Measurements from ENCODE around the gene BARHL2.

The BARHL2 gene

DNA sequence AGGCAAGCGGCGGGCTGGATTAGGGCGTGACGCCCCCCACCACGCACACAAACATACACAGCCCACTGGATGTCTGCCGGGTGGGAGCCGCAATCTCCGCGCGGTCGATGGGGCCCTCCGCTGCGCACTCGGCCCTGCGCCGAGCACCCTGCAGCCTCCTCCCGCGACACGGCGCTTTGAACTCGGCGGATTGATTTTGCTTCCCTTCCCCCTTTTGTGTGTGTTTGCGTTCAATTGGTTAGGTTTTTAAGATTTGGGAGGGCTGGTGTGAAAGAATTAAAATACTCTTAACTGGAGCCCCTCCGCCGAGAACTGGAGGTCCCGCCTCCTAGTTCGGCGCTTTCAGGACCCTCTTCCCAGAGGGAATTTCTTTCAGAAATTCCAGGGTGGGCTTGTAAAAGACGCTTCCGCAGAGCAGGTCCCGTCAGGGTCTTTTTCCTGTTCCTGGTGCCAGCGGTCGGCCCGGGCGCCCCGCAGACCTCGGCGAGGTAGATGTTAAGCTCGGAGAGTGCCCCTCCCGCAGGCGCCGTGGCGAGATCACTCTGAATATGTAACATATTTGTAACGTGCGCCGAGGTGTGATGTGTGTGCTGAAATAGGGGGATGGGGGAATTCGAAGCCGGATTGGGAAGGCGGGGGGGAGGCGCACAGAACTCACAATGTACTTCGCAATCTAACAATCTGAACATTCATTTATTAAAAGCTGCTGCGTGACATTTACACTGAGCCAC is 8.0 kb upstream of the BARHL2 start:
- DNase-seq = peak in 1 of 2 experiments; percentile 30

DNA sequence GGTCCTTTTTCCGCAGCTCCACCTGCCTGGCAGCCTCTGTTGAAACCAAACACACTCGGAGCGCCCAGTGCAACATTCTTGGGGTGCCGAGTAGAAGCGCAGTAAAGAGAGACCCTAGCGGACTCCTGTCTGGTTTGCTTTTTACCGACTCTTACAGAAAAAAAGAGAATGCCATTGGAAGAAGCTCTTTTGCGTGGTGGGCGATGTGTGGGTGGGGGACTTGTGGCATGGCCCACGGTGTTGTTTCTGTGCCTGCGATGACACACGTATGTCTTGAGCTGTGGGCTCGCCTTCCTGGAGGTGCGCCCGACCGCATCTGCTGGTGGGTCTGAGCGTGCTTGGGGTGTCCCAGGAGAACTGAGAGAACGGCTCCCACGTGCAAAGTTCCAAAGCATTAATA is 7.3 kb upstream of the BARHL2 start:
- peak in 1 of 2 experiments; percentile 27 for DNase-seq

DNA sequence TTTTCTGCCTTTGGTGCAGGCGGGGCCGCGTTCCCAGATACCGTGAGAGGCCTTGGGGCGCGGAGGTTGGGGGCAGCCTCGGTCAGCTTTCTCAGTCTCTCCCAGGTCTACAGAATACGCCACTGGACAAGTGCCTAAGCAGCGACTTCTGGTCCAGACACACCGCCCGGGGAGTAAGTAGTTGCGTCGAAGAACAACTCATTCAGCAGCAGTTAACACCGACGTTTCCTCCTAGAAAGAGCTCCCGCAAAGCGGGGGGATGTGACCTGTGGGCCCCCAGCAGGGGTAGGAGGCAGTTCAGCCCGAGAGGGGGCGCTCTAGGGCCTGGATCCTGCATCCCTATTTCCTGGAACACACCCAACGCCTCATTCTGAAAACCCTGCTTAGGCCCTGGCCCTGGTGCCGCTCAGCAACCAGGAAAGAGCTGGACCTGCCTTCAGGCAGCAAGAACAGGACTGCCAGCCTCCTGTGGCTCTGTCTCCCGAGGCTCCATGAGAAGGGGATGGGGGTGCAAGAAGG is 6.5 kb upstream of the BARHL2 start:
- DNase-seq = peak in 1 of 2 experiments; percentile 39

DNA sequence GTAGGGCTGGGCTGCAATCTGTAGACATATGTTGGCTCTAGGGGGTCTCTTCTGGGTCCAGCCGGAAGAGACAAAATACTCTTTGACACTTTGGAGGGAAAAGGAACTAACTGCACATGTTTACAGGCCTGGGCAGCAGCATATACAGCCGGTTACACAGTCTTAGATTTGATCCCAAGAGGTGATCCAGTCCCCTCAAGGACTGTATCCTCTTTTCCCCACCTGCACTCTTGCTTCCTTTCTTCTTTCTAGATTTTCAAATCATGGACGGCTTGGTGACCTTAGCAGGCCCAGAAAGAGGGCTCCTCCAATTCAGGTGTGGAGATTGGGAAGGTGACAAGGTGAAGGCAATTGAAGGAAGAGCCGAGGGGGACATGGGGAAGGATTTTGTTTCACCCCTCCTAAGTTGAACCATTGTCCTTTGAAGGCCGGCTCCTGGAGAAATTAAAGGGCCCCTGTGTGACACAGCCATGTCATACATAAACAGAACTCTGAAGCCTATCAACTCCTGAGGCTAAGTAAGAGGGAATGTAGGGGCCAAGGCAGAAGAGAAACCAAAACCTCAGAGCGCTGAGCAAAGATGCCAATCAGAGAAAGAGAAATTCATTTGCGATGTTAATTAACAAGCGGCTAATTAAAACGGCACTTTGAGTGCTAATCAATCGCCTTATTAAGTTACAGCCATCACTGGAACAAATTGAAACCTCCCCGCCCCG is 5.9 kb upstream of the BARHL2 start:
- no peak for DNase-seq

DNA sequence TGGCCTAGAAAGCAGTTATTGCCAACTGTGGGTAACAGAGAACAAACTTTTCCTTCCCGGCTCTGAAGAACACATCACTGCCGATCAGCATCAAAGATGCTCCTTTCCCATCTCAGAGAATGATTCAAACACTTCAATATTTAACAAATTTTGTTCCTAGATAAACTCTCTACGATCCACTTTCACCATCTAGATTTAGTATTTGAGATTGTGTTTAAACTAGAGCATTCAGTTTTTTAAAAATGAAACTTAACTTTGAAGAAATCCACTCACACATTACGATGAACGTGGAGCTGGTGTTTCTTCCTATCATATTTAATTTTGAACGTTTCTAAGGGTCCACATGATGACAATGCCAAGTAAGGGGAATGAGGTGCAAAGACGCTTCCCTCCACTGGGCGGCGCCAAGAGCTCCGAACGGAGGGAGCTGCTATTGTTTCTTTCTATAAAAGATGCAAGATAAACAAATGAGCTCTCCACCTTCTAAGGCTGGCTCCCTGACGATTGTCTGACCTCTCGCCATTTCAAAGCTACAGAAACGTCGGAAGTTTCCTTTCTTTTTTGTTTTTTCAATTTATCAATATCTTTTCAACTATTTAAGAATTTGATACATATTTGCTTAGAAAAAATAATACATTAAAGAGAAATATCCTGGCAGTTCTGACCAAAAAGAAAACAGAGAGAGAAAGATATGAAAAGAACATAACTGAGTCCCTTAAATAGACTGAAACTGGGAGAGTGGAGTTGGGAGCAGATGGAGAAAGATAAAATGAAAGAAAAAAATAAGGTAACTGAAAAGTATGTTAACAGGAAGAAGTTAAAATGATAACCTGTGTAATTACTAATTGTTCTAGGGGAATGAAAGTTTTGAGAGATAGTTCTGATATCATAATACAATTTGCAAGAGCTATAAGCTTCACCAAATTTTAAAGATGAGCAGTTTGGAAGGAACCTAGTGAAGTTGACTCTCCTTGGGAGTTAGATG is 4.4 kb upstream of the BARHL2 start:
- peak; percentile 61 to 68 for DNase-seq

DNA sequence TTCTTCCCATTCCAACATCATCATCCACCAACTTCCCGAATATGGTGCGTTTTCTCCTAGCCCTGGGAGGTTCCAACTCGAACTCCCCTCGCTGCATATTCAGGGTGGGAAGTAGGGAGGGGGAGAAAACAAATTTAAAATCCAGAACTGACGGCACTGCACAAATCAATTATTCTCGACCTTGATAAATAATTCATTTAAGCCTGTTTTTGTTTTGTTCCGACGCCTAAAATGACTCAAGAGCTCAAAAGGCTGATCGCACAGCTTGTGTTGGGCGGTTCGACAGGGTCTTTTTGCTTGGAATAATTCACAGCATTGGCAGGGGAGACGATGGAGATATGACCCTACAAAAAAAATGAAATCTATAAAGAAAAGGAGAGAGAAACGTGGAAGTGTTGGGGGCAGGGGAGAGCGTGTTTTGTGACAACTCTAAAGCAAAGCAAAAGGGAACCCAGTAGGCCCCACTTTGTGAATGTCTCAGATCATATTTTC is 3.1 kb upstream of the BARHL2 start:
- no peak for DNase-seq

DNA sequence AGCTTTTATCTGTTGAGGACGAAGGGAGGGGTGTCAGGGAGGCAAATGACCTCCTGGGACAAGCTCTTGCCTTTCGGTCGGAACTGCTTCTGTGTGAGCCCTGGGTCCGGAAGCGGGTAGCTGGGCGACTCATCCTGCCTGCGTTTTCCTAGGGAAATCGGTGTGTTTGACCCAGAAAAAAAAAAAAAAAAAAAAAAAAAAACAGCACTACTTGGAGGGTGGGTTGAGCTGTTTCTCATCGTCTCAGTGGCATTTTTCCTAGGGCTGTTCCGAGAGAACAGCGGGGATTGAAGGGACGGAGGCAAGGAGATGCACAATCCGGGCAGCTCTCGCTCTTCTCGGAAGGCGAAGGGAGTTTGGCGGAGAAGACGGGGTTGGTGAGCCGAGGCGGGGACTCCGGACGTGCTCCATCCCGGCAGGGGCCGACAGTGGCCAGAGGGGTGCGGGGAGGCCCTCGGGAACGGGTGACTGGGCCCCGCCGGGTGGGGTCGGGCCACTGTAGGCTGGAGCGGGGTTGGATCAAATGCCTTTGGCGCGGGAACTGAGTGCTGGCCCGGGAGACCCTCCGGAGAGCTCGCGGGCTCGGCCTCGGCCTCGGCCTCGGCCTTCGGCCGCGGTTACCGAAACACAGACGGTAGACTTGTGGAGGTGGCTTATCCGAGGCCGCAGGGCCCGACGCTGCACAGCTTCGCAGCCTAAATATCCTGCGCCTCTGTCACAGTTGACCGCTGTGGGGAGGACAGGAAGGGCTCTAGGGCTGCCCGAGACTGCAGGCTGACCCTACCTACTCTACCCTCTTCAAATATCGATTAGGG is 2.4 kb upstream of the BARHL2 start:
- DNase-seq = no peak

DNA sequence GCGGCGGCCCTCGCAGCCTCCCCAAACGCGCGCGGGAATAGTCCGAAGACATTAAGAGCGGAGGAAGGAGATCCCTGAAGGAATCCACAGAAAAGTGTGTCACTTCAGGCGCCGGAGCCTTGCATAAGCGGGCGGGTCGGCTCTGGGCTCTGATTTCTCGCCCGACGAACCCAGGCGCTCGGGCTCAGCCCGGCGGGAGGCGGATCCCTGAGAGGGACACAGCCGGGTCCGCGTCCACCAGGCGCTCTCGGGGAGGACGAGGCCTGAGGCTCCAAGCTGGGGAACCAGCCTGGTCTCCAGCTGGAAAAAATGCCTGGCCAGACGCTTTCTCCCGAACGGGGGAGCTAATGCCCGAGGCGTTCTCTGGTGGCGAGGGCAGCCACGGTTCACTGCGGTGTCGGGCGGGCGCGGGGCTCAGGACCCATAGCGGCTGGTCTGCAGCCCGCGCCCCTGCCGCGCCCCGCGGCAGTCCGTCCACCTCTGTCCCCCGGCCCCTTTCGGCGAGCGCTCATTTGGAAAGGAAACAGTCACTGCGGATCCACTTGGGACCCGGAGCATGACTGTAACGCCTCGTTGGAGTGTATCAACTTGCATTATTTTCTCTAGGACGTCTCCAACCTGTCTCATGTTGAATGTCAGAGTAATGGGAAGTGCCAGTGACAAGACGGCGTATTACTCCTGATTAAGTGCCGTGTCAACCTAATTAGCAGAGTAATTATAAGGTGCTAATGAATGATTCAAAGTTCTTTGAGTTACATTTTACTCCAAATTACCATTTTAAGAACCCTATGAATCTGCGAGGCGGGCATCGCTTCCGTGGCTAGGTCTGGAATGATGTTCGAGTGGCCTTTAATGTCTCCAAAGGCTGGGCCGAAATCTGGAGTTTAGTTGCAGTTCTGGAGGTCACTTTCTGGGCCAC is 1.6 kb upstream of the BARHL2 start:
- DNase-seq = peak in 1 of 2 experiments; percentile 39

DNA sequence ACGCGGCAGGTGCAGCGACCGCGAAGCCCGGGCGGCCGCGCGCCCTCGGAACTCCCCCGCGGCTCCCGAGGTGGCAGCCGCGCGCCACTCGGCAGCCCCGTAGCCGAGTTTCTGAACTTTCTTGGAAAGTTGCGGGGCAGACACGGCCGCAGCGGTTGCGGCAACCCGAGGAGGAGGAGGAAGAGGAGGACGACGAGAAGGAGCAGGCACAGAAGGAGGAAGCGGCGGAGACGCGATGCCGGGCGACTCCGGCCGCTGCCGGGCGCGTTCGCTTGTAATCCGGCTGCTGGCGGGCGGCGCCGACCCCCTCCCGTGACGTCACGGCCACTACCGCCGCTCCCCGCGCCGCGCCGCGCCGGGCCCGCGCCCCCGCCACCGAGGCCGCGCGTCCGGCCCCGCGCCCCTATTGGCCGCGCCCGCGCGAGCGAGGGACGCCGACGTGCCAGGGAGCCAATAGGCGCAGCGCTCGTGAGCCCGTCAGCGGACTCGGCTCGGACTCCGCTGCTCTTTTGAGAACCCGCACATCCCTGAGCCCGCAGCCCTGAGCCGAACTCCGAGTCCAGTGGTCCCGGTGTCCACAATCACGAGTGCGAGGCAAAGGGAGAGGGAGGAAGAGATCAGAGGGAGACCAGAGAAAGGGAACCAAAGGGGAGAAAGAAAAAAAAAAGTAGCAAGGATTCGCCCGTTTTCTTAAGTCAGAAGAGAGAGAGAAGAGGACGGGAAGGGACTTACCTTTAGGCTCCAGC is 736 bp upstream of the BARHL2 start:
- peak in 1 of 2 experiments; percentile 49 for DNase-seq

DNA sequence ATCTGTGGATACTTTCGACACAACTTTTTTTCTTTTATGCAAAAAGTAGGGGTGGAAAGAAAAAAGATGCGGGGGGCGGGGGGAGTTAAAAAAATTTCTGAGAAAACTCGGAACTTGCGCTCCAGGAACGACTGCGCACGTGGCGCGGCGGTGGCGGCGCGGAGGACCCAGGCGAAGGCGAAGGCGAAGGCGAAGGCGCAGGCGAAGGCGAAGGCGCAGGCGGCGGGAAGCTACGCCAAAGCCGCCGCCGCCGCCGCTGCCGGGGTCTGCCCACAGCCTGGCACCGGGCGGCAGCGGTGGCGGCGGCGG is 208 bp upstream of the BARHL2 start:
- DNase-seq = no peak

DNA sequence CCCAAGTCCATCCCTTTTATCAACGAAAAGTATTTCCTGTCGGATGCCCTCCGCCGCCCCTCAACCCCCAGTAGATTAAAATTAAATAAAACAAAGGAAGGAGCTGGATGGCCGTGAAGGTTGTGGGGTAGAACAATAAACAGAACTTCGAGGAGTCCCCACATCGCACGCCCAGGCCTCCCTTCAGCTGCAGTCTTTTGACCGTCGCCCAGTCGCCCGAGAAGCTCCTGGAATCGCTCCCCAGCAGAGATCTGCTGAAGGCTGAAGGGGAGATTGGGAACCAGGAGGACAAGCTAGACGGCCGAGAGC is 905 bp downstream of the BARHL2 start:
- DNase-seq = no peak

DNA sequence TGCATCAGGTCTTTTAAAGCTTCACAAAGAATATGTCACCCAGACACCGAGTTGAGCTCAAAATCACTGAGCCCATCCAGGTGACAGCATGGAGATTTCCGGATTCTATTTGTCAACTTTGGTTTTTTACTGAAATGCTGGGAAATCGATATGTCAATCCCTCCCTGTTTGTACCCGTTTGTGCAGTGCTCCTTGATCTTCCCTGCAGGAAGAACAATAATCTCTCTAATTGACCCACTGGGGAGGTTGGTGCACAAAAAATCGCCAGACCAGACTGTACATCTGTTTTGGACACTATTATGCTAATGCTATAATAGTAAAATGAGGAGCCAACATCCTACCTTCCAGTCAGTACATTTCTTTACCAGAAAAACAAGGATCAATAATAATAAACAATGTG is 1.8 kb downstream of the BARHL2 start:
- DNase-seq = no peak

DNA sequence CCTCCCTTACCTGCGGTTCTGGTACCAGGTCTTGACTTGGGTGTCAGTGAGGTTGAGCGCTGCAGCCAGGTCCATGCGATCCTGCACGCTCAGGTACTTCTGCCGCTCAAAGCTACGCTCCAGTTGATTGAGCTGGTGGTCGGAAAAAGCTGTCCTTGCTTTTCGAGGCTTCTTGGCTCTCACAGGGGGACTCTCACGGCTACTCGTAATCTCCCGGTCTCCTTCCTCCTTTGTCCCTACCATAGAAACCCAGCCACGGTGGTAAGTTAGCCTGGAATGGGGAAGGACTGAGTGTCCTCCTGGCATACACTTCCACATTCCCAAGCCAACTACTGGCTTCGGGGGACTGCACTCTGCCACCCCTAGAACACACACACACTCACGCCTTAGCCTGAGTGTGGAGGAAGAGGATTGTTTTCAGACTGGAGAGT is 2.6 kb downstream of the BARHL2 start:
- no peak for DNase-seq

DNA sequence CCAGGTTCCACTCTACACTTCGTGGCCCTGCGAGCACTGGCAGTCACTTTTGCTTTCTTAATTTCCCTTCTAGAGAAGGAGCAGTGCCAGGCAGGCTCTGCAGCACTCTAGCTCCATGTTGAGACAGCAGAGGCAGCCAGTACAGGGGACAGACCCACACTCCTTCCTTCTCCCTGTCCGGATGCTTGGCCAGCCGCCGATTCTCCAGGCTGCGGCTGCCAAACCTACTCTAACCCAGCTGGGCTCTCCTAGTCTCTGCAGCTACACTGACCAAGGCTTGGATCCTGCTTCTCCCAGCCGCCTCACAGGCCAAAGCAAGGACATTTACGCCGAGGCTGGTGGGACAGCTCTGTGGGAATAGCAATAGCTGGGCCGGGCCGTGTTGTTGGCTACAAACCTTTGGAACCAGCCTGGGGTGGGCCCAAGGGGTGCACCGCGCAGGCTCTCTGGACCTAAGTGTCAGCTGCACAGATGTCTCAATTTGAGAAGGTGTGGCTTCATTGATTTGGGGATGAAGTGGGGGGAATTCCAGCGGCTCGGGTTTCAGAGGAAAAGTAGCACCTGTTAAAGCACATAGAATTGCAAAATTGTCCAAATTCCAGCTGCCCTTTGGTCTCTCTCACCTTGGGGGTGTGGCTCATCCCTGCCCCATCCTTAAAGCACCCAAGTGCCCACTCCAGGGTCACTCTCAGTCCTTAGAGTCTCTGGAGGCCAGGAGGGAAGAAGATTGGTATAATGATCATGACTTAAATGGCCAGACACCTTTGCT is 3.2 kb downstream of the BARHL2 start:
- DNase-seq = no peak

DNA sequence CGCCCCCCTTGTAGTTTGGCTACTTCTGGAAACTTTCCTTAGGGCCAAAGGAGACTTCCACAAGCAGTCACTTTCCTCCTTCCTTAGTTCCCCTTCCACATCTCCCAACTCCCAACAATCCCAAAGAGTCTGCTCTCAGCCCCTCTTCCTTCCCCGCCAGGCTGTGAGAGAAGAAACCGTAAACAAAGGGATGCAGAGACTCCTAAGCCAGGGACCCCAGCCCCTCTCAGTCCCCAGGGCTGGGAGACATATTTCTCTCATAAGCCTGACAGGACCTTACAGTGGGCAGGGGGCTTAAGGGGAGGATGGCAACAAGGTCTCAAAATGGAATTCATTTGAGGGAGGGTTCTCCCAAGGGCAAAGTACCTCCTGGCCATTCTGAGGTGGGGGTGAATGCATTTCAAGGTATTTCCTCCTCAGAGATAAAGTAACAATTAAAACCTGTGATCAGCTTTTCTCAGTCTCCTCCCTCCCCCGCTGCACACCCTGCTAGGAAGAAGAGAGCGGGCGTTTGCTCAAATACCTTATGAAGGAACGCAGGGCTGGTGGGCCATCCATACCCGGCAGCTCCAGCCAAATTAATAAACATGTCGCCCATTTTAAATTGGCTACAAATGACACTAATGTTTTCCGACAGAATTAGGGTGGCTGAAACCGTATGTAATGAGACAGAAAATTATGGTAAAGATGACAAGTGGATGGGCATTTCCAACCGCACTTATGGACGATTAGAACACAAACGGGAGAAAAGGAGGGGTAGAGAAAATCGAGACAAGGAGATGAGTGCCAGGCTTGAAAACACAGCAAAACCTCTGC is 4.0 kb downstream of the BARHL2 start:
- no peak for DNase-seq

DNA sequence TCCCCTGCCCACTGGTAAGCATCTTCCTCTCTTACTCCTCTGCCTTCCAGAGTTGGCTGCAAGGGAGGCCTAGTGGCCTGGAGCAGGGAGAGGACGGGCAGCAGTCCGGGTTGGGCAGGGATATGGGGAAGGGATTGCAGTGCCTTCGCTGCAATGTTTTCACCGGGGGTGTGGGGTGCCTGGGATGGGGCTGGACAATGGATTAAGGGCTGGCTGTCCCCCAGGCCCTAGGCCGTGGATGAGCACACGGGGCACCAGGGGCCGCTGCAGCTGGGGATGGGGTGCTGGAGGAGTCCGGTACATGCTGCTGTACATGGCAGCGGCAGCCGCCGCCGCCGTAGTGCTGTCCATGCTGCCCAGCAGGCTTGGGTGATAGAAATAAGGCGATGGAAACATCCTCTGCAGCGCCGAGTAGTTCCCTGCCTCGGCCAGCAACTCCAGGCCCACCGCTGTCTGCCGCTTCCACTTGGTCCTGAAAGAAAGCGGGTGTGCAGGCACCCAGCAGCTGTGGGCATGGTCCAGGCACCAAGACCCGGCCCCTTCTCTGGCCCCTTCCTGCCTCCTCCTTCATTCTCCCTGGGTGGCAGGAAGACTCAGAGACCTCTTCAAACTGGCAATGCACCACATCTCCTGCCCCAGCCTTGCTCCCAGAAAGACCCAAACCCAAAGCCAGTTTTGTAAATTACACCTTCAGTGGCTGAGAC is 4.8 kb downstream of the BARHL2 start:
- DNase-seq = no peak

DNA sequence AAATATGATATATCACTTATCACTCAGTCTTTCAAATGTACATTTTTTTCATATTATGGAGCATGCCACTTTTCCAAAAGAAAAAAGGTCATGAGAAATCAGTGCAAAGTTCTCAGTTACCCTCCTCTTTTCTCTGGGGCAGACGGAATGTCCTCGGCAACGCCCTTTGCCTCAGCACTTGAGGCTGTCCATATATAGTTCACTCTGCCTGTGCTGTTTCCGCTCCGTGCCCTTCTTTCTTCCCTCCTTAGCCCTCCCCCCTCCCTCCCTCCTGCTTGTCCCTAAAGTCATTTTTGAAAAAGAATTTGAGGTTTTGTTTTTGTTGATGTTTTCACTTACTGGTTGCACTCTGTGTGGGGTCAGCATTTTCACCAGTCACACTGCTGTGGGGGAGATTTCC is 5.4 kb downstream of the BARHL2 start:
- no peak for DNase-seq

All from activated T-cell treated with anti-CD3 and anti-CD28 coated beads, Interleukin-2, amount 50 U/mL, for 48 hours (primary cell).